H9 (cell line): ENCODE measurements around the gene SNAP25. TPM values are rescaled to one million over a fixed set of nuclear protein-coding genes. Genes with fewer than 3 reads are reported as not detected.
A peak's percentile ranks its signal among the peaks of the same experiment; 100 is the strongest.

Source experiments
- DNase-seq: peaks from one replicate; pipeline ENCODE4 v3.0.0-alpha.2; 2017
- H2AFZ ChIP-seq: one replicate; pipeline ENCODE4 v1.6.1; 2013; ENCODE audit warnings: mild to moderate bottlenecking, low read length, control low read depth, moderate library complexity
- H2AK5ac ChIP-seq: 2 replicates; pipeline ENCODE4 v1.6.1; 2013; ENCODE audit warnings: low read length, control low read depth, mixed read lengths; ENCODE audit not compliant: insufficient read length
- H2BK120ac ChIP-seq: one replicate; pipeline ENCODE4 v1.6.1; 2013; ENCODE audit warnings: low read depth, mild to moderate bottlenecking, low read length, control low read depth, inconsistent platforms; ENCODE audit not compliant: poor library complexity, severe bottlenecking
- H2BK12ac ChIP-seq: 2 replicates; pipeline ENCODE4 v1.6.1; 2013; ENCODE audit warnings: low read length, control low read depth, mixed read lengths, low read depth; ENCODE audit not compliant: insufficient read length
- H2BK15ac ChIP-seq: 2 replicates; pipeline ENCODE4 v1.6.1; 2013; ENCODE audit warnings: low read depth, low read length, control low read depth
- H2BK20ac ChIP-seq: one replicate; pipeline ENCODE4 v1.6.1; 2013; ENCODE audit warnings: low read depth, mild to moderate bottlenecking, low read length, control low read depth, inconsistent platforms; ENCODE audit not compliant: poor library complexity, severe bottlenecking
- H2BK5ac ChIP-seq: 2 replicates; pipeline ENCODE4 v1.6.1; 2013; ENCODE audit warnings: low read length, control low read depth, mixed read lengths; ENCODE audit not compliant: insufficient read length
- H3K14ac ChIP-seq: 2 replicates; pipeline ENCODE4 v1.6.1; 2013; ENCODE audit warnings: low read length, control low read depth; ENCODE audit not compliant: insufficient read depth
- H3K18ac ChIP-seq: 2 replicates; pipeline ENCODE4 v1.6.1; 2013; ENCODE audit warnings: low read depth, mild to moderate bottlenecking, mixed read lengths, low read length, control low read depth; ENCODE audit not compliant: insufficient read length
- H3K23ac ChIP-seq: 2 replicates; pipeline ENCODE4 v1.6.1; 2013; ENCODE audit warnings: low read length, control low read depth, mixed read lengths, low read depth; ENCODE audit not compliant: insufficient read length
- H3K23me2 ChIP-seq: 2 replicates; pipeline ENCODE4 v1.6.1; 2013; ENCODE audit warnings: low read depth, mild to moderate bottlenecking, mixed read lengths, low read length, control low read depth; ENCODE audit not compliant: insufficient read length, poor library complexity, severe bottlenecking
- H3K27ac ChIP-seq: 2 replicates; pipeline ENCODE4 v1.5.1; 2013; ENCODE audit warnings: low read length, control low read depth, mixed read lengths, low read depth; ENCODE audit not compliant: insufficient read length
- H3K27me3 ChIP-seq: 2 replicates; pipeline ENCODE4 v1.6.1; 2013; ENCODE audit warnings: low read length, control low read depth, inconsistent platforms; ENCODE audit not compliant: insufficient read depth
- H3K4ac ChIP-seq: 2 replicates; pipeline ENCODE4 v1.6.1; 2013; ENCODE audit warnings: low read depth, mild to moderate bottlenecking, control low read depth, inconsistent platforms, low read length, moderate library complexity
- H3K4me1 ChIP-seq: 2 replicates; pipeline ENCODE4 v1.6.1; 2013; ENCODE audit warnings: low read length, control low read depth, inconsistent platforms; ENCODE audit not compliant: insufficient read depth
- H3K4me2 ChIP-seq: 2 replicates; pipeline ENCODE4 v1.6.1; 2013; ENCODE audit warnings: low read length, control low read depth, mixed read lengths; ENCODE audit not compliant: insufficient read length, insufficient read depth
- H3K56ac ChIP-seq: 2 replicates; pipeline ENCODE4 v1.6.1; 2013; ENCODE audit warnings: low read depth, mild to moderate bottlenecking, mixed read lengths, low read length, control low read depth; ENCODE audit not compliant: insufficient read length
- H3K79me1 ChIP-seq: 2 replicates; pipeline ENCODE4 v1.6.1; 2013; ENCODE audit warnings: low read depth, mild to moderate bottlenecking, moderate library complexity, low read length, control low read depth, inconsistent platforms; ENCODE audit not compliant: insufficient read depth, poor library complexity, severe bottlenecking
- H3K79me2 ChIP-seq: 2 replicates; pipeline ENCODE4 v1.6.1; 2013; ENCODE audit warnings: low read length, control low read depth, inconsistent platforms; ENCODE audit not compliant: insufficient read depth
- H3K9ac ChIP-seq: 2 replicates; pipeline ENCODE4 v1.6.1; 2013; ENCODE audit warnings: low read length, control low read depth, mixed read lengths; ENCODE audit not compliant: insufficient read length; ENCODE audit errors: extremely low read depth
- H3K9me3 ChIP-seq: one replicate; pipeline ENCODE4 v1.6.1; 2013; ENCODE audit warnings: low read depth, low read length, inconsistent platforms; ENCODE audit not compliant: control insufficient read depth
- H3T11ph ChIP-seq: one replicate; pipeline ENCODE4 v1.6.1; 2013; ENCODE audit warnings: mild to moderate bottlenecking, low read length, control low read depth, inconsistent platforms
- H4K20me1 ChIP-seq: one replicate; pipeline ENCODE4 v1.6.1; 2013; ENCODE audit not compliant: control insufficient read depth, insufficient read length, insufficient read depth
- H4K5ac ChIP-seq: 2 replicates; pipeline ENCODE4 v1.6.1; 2013; ENCODE audit warnings: low read depth, mild to moderate bottlenecking, mixed read lengths, low read length, control low read depth; ENCODE audit not compliant: insufficient read length
- H4K8ac ChIP-seq: replicated peaks from 2 replicates; pipeline ENCODE4 v1.6.1; 2013; ENCODE audit warnings: low read length, control low read depth, mixed read lengths, low read depth; ENCODE audit not compliant: insufficient read length
- H4K91ac ChIP-seq: 2 replicates; pipeline ENCODE4 v1.6.1; 2013; ENCODE audit warnings: low read depth, mild to moderate bottlenecking, moderate library complexity, mixed read lengths, low read length, control low read depth; ENCODE audit not compliant: insufficient read length
- H3K27ac Mint-ChIP-seq, 3 experiments: 2 replicates in 2 of 3; 3 replicates in 1 of 3; pipeline ENCODE4 v1.8.0; 2020 to 2021; ENCODE audit warnings: mixed read lengths in 3 of 3, mild to moderate bottlenecking in 1 of 3, moderate library complexity in 1 of 3
- H3K27me3 Mint-ChIP-seq: 2 replicates; pipeline ENCODE4 v1.8.0; 2021; ENCODE audit warnings: low read depth, mild to moderate bottlenecking, moderate library complexity, mixed read lengths
- H3K36me3 Mint-ChIP-seq, 3 experiments: 2 replicates in 2 of 3; 3 replicates in 1 of 3; pipeline ENCODE4 v1.8.0; 2020 to 2021; ENCODE audit warnings: low read depth in 3 of 3, mixed read lengths in 3 of 3; ENCODE audit not compliant: insufficient read depth in 1 of 3
- H3K4me1 Mint-ChIP-seq, 2 experiments: 2 replicates each; pipeline ENCODE4 v1.8.0; 2020; ENCODE audit warnings: mixed read lengths in 2 of 2
- H3K4me3 Mint-ChIP-seq, 2 experiments: 2 replicates in 1 of 2; 3 replicates in 1 of 2; pipeline ENCODE4 v1.8.0; 2020 to 2021; ENCODE audit warnings: mild to moderate bottlenecking in 2 of 2, mixed read lengths in 2 of 2, moderate library complexity in 1 of 2
- H3K9me3 Mint-ChIP-seq, 2 experiments: 2 replicates in 1 of 2; 3 replicates in 1 of 2; pipeline ENCODE4 v1.8.0; 2020; ENCODE audit warnings: mild to moderate bottlenecking in 2 of 2, mixed read lengths in 2 of 2, moderate library complexity in 1 of 2
- CTCF ChIP-seq: fragments of 200-600 bp; sonication (generic); conservative IDR thresholded peaks from 3 replicates; pipeline ENCODE4 v1.8.0; 2021; ENCODE audit warnings: antibody characterized with exemption, mild to moderate bottlenecking
- WGBS: extraction: QIAGEN DNeasy Blood & Tissue Kit; methylation state at CpG from one replicate; pipeline ENCODE4 v1.1.7; 2013; ENCODE audit warnings: missing lambda C conversion rate, low lambda C conversion rate, mixed read lengths; ENCODE audit not compliant: insufficient read length; ENCODE audit errors: extremely low coverage; 5-methylcytosine and 5-hydroxymethylcytosine counted together
- total RNA-seq: library from RNA; stranded (reverse); gene quantifications from 2 replicates; pipeline ENCODE4 v1.2.1, GENCODE V29; 2021

Gene SNAP25
- total RNA-seq, 1 experiment from 2014 or later: 0.13 TPM

GRCh38 chr20:10286356-10286755 is 67.7 kb downstream of the SNAP25 start:
- no peak overlapping the region for H3T11ph ChIP-seq
- no peak overlapping the region for H4K8ac ChIP-seq
- no peak overlapping the region for H3K4ac ChIP-seq
- no peaks in the 10 kb centered on the region for H3K23me2 ChIP-seq
- no peaks in the 10 kb centered on the region for H3K27me3 ChIP-seq
- H3K9ac ChIP-seq: no peak overlapping the region
- H2AFZ ChIP-seq: no peak overlapping the region
- H3K4me1 ChIP-seq: no peaks in the 10 kb centered on the region; the same call in 1 of the 2 replicates
- Mint-ChIP-seq H3K27ac (peak overlapping the region in 2 of 3 experiments; percentile 30 to 53; a peak in 2 of 7 replicates), H3K9me3 (no peaks in the 10 kb centered on the region; a peak in 1 of 5 replicates), H3K4me3 (no peak overlapping the region), H3K4me1 (peaks cover 12 to 30% of the 10 kb centered on the region in 2 experiments), H3K27me3 (0 out of 2 replicates have a peak, but pooled peaks cover 2% of the 10 kb centered on the region), H3K36me3 (no peaks in the 10 kb centered on the region)
- H4K5ac ChIP-seq: no peak overlapping the region
- no peak overlapping the region for H4K91ac ChIP-seq
- no peak overlapping the region for H3K56ac ChIP-seq
- H3K79me1 ChIP-seq: no peaks in the 10 kb centered on the region
- no peaks in the 10 kb centered on the region for H3K9me3 ChIP-seq
- no peak overlapping the region for H2BK120ac ChIP-seq
- H3K4me2 ChIP-seq: no peak overlapping the region
- DNase-seq: peak; percentile 36
- no CpG with 5 or more reads among the region's 4 CpGs for WGBS
- no peak overlapping the region for H2BK15ac ChIP-seq
- no peak overlapping the region for H2BK20ac ChIP-seq
- no peaks in the 10 kb centered on the region for H4K20me1 ChIP-seq
- no peak overlapping the region for H3K14ac ChIP-seq
- no peak overlapping the region for H3K27ac ChIP-seq
- TF ChIP-seq CTCF: no peak
- H3K18ac ChIP-seq: no peak overlapping the region
- no peak overlapping the region for H2AK5ac ChIP-seq
- no peak overlapping the region for H2BK12ac ChIP-seq
- no peak overlapping the region for H3K23ac ChIP-seq
- no peaks in the 10 kb centered on the region for H3K79me2 ChIP-seq
- H2BK5ac ChIP-seq: no peak overlapping the region
